Measurements from ENCODE around the gene NAXD.

The NAXD gene

DNA sequence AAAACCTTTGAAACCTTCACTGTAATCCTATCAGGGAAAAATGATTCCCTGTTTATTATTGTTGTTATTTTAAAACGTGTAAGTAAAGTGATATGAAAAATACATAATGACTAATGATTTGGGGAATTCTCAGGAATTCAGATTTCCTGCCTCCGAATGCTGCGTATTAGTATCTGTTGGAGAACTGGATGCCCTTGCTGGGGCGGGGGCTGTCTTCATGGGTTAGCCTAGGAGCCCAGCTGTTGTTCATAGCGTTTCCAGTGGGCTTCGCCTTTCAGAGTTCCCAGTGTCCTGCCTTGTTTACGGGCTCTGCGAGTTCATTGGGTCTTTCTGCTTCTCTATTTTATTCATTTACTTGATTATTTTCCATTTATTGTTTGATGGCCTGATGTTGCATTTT is 18.4 kb downstream of the NAXD start:
- Histone ChIP-seq H3K4me3 (IDR thresholded peaks at IDR 0.05; ENCODE audit: insufficient read depth, low read depth, low read length) (no peak overlapping the region), H3K4me2 (no peak overlapping the region), H4K20me1 (ENCODE audit: insufficient read depth) (no peaks in the 10 kb centered on the region), H3K9ac (no peak overlapping the region), H3K79me2 (ENCODE audit: insufficient read depth, low read depth) (no peaks in the 10 kb centered on the region), H3K27me3 (ENCODE audit: insufficient read depth, low read depth) (no peaks in the 10 kb centered on the region), H3K4me1 (ENCODE audit: low read depth, poor library complexity, severe bottlenecking) (no peaks in the 10 kb centered on the region), H3K36me3 (ENCODE audit: insufficient read depth) (no peaks in the 10 kb centered on the region), H2AFZ (ENCODE audit: low read depth) (no peak overlapping the region), H3K27ac (no peak overlapping the region)
- no peak for TF ChIP-seq CTCF (conservative IDR thresholded peaks at IDR 0.05; ENCODE audit: low read depth, low read length)

DNA sequence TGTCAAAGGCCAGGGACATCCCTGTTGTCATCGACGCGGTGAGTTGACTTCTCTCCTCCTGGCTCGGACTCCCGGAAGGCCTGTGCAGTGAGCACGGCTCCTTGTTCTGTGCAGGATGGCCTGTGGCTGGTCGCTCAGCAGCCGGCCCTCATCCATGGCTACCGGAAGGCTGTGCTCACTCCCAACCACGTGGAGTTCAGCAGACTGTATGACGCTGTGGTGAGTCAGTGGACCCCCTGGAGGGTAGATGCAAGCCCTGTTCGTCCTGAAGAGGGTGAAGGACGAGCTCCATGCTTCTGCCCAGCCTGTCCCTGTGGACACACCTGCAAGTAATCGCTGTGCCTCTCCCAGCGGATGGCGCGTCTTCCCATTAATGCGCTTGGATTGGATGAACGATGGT is 19.2 kb downstream of the NAXD start:
- Histone ChIP-seq H3K4me1 (ENCODE audit: low read depth, poor library complexity, severe bottlenecking) (no peaks in the 10 kb centered on the region), H3K4me3 (IDR thresholded peaks at IDR 0.05; ENCODE audit: insufficient read depth, low read depth, low read length) (no peak overlapping the region), H4K20me1 (ENCODE audit: insufficient read depth) (no peaks in the 10 kb centered on the region), H2AFZ (ENCODE audit: low read depth) (no peak overlapping the region), H3K36me3 (ENCODE audit: insufficient read depth) (no peaks in the 10 kb centered on the region), H3K4me2 (no peak overlapping the region), H3K27ac (no peak overlapping the region), H3K27me3 (ENCODE audit: insufficient read depth, low read depth) (no peaks in the 10 kb centered on the region), H3K9ac (no peak overlapping the region), H3K79me2 (ENCODE audit: insufficient read depth, low read depth) (no peaks in the 10 kb centered on the region)
- TF ChIP-seq CTCF (conservative IDR thresholded peaks at IDR 0.05; ENCODE audit: low read depth, low read length) = no peak

- H3K4me3 ChIP-seq (IDR thresholded peaks at IDR 0.05; ENCODE audit: insufficient read depth, low read depth, low read length) = no peak overlapping the region
- no peak for TF ChIP-seq CTCF (conservative IDR thresholded peaks at IDR 0.05; ENCODE audit: low read depth, low read length)
- H3K9ac ChIP-seq = no peak overlapping the region
- H3K36me3 ChIP-seq (ENCODE audit: insufficient read depth) = no peaks in the 10 kb centered on the region
- H3K4me1 ChIP-seq (ENCODE audit: low read depth, poor library complexity, severe bottlenecking) = no peaks in the 10 kb centered on the region
- H4K20me1 ChIP-seq (ENCODE audit: insufficient read depth) = no peaks in the 10 kb centered on the region
- no peaks in the 10 kb centered on the region for H3K27me3 ChIP-seq (ENCODE audit: insufficient read depth, low read depth)
- H2AFZ ChIP-seq (ENCODE audit: low read depth) = no peak overlapping the region
- no peak overlapping the region for H3K4me2 ChIP-seq
- no peak overlapping the region for H3K27ac ChIP-seq
- H3K79me2 ChIP-seq (ENCODE audit: insufficient read depth, low read depth) = no peaks in the 10 kb centered on the region
Observed at GRCh38 chr13:110635405-110636002, 20.2 kb downstream of the NAXD start.

DNA sequence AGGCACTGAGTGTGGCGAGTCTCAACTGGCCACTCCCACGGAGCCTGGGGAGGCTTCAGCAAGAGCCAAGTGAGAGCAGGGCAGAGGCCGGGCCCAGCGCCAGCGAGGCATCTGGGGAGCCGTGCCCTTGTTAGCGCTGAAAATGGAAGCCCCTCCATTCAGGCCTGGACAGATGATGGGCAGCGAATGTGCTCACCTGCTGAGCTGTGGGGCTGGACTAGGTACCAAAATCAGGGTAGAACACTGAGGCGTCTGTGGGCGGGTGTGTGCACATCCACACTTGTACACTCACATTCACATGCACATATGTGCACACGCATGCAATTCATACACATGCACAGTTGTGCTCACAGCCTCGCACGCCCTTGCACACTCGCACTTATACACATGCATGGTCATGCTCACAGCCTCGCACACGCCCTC is 20.7 kb downstream of the NAXD start:
- Histone ChIP-seq H3K79me2 (ENCODE audit: insufficient read depth, low read depth) (no peaks in the 10 kb centered on the region), H3K4me1 (ENCODE audit: low read depth, poor library complexity, severe bottlenecking) (no peaks in the 10 kb centered on the region), H2AFZ (ENCODE audit: low read depth) (no peak overlapping the region), H3K4me3 (IDR thresholded peaks at IDR 0.05; ENCODE audit: insufficient read depth, low read depth, low read length) (no peak overlapping the region), H3K4me2 (no peak overlapping the region), H3K27ac (no peak overlapping the region), H3K27me3 (ENCODE audit: insufficient read depth, low read depth) (no peaks in the 10 kb centered on the region), H3K9ac (no peak overlapping the region), H4K20me1 (ENCODE audit: insufficient read depth) (no peaks in the 10 kb centered on the region), H3K36me3 (ENCODE audit: insufficient read depth) (no peaks in the 10 kb centered on the region)
- no peak for TF ChIP-seq CTCF (conservative IDR thresholded peaks at IDR 0.05; ENCODE audit: low read depth, low read length)
